IMR-90 (cell line): ENCODE results near the gene GNG12. TPM values are rescaled to one million over a fixed set of nuclear protein-coding genes. Genes with fewer than 3 reads are reported as not detected.

Experiments used
- ATAC-seq: fragments of 200-7000 bp; cut with Tn5 transposase; 2 replicates; pipeline ENCODE4 v1.9.1; 2020; ENCODE audit warnings: low read depth, mild to moderate bottlenecking, moderate library complexity
- BruUV-seq: library from RNA; stranded (reverse); fragments of 400-500 nt; replicated peaks from 2 replicates; lab custom pipeline; 2021; lab: Mats Ljungman, UMichigan
- CTCF ChIA-PET: fragments of 300-600 bp; formaldehyde crosslinking; extraction: SDS; loops from one replicate; lab custom pipeline; 2021; ENCODE audit warnings: antibody characterized with exemption; lab: Yijun Ruan, JAX
- POLR2A ChIA-PET: fragments of 300-600 bp; sonication (Branson Sonifier 250); formaldehyde crosslinking; loops from one replicate; lab custom pipeline; 2022; ENCODE audit warnings: antibody characterized with exemption; ENCODE audit not compliant: unreplicated experiment; lab: Charles Lee
- DNase-seq: peaks from one replicate; pipeline ENCODE4 v3.0.0; 2013
- H2AFZ ChIP-seq: replicated peaks from 2 replicates; pipeline ENCODE3; 2013; ENCODE audit warnings: low read length, mild to moderate bottlenecking; ENCODE audit not compliant: poor library complexity
- H2AK5ac ChIP-seq: 2 replicates; pipeline ENCODE4 v1.6.1; 2013; ENCODE audit warnings: low read depth, low read length, inconsistent platforms
- H2AK9ac ChIP-seq: replicated peaks from 2 replicates; pipeline ENCODE3; 2013; ENCODE audit warnings: mild to moderate bottlenecking, low read depth, low read length, moderate library complexity; ENCODE audit not compliant: poor library complexity
- H2BK120ac ChIP-seq: 2 replicates; pipeline ENCODE4 v1.6.1; 2013; ENCODE audit warnings: low read depth, low read length, inconsistent platforms
- H2BK15ac ChIP-seq: 3 replicates; pipeline ENCODE4 v1.6.1; 2013; ENCODE audit warnings: low read depth, low read length, inconsistent platforms
- H2BK20ac ChIP-seq: 2 replicates; pipeline ENCODE4 v1.6.1; 2013; ENCODE audit warnings: low read depth, mild to moderate bottlenecking, inconsistent platforms, low read length, moderate library complexity
- H2BK5ac ChIP-seq: 2 replicates; pipeline ENCODE4 v1.6.1; 2013; ENCODE audit warnings: mild to moderate bottlenecking, low read depth, low read length, inconsistent platforms; ENCODE audit not compliant: poor library complexity, severe bottlenecking
- H3K14ac ChIP-seq: replicated peaks from 2 replicates; pipeline ENCODE4 v1.6.1; 2013; ENCODE audit warnings: low read depth, low read length, inconsistent platforms
- H3K18ac ChIP-seq: 2 replicates; pipeline ENCODE4 v1.6.1; 2013; ENCODE audit warnings: low read depth, low read length, control low read depth
- H3K23ac ChIP-seq: 2 replicates; pipeline ENCODE4 v1.6.1; 2013; ENCODE audit warnings: low read depth, low read length, inconsistent platforms
- H3K27ac ChIP-seq: 2 replicates; pipeline ENCODE4 v1.5.1; 2013; ENCODE audit warnings: mild to moderate bottlenecking, control low read depth, low read length; ENCODE audit not compliant: insufficient read depth
- H3K27me3 ChIP-seq: 2 replicates; pipeline ENCODE4 v1.6.1; 2013; ENCODE audit warnings: low read length; ENCODE audit not compliant: control insufficient read depth, insufficient read depth
- H3K36me3 ChIP-seq: 2 replicates; pipeline ENCODE4 v1.6.1; 2013; ENCODE audit warnings: low read length, mixed read lengths; ENCODE audit not compliant: control insufficient read depth, insufficient read depth
- H3K4ac ChIP-seq: 2 replicates; pipeline ENCODE4 v1.6.1; 2013; ENCODE audit warnings: low read depth, low read length, inconsistent platforms
- H3K4me1 ChIP-seq: 2 replicates; pipeline ENCODE4 v1.6.1; 2013; ENCODE audit warnings: low read length, mixed read lengths; ENCODE audit not compliant: control insufficient read depth, insufficient read depth
- H3K4me2 ChIP-seq: 2 replicates; pipeline ENCODE4 v1.6.1; 2013; ENCODE audit warnings: low read depth, mild to moderate bottlenecking, control low read depth, low read length, moderate library complexity
- H3K4me3 ChIP-seq: 2 replicates; pipeline ENCODE4 v1.5.1; 2013; ENCODE audit warnings: low read depth, mild to moderate bottlenecking, control low read depth, low read length, moderate library complexity; ENCODE audit not compliant: insufficient read depth
- H3K56ac ChIP-seq: 2 replicates; pipeline ENCODE4 v1.6.1; 2013; ENCODE audit warnings: low read length, inconsistent platforms; ENCODE audit not compliant: insufficient read depth; ENCODE audit errors: extremely low read depth
- H3K79me1 ChIP-seq, 2 experiments: 2 replicates each; pipeline ENCODE4 v1.6.1; 2013; ENCODE audit warnings: low read length in 2 of 2, inconsistent platforms in 1 of 2, low read depth in 1 of 2
- H3K9ac ChIP-seq: 2 replicates; pipeline ENCODE4 v1.6.1; 2013; ENCODE audit warnings: low read depth, low read length, control low read depth
- H3K9me1 ChIP-seq: 2 replicates; pipeline ENCODE4 v1.6.1; 2013; ENCODE audit warnings: low read length, inconsistent platforms; ENCODE audit not compliant: insufficient read depth
- H3K9me3 ChIP-seq: 2 replicates; pipeline ENCODE4 v1.6.1; 2013; ENCODE audit warnings: low read length; ENCODE audit not compliant: control insufficient read depth, insufficient read depth
- H4K20me1 ChIP-seq: 2 replicates; pipeline ENCODE4 v1.6.1; 2013; ENCODE audit warnings: low read length, inconsistent platforms; ENCODE audit not compliant: insufficient read depth
- H4K5ac ChIP-seq: 2 replicates; pipeline ENCODE4 v1.6.1; 2013; ENCODE audit warnings: mild to moderate bottlenecking, low read depth, low read length, control low read depth
- H4K8ac ChIP-seq, 2 experiments: 2 replicates each; pipeline ENCODE4 v1.6.1; 2013; ENCODE audit warnings: low read depth in 2 of 2, low read length in 2 of 2, control low read depth in 1 of 2, inconsistent platforms in 1 of 2
- H4K91ac ChIP-seq: 2 replicates; pipeline ENCODE4 v1.6.1; 2013; ENCODE audit warnings: low read depth, low read length, inconsistent platforms; ENCODE audit not compliant: insufficient read depth
- CEBPB ChIP-seq: IDR thresholded peaks from 2 replicates; pipeline ENCODE4 v1.6.1; 2012; ENCODE audit warnings: low read depth, low read length, improper control_type of control experiment
- CHD1 ChIP-seq: IDR thresholded peaks from 2 replicates; pipeline ENCODE4 v1.6.1; 2012; ENCODE audit warnings: low read depth, low read length, improper control_type of control experiment
- MXI1 ChIP-seq: IDR thresholded peaks from 2 replicates; pipeline ENCODE4 v1.6.1; 2012; ENCODE audit warnings: low read depth, mild to moderate bottlenecking, low read length, moderate library complexity, borderline replicate concordance
- RFX5 ChIP-seq: IDR thresholded peaks from 2 replicates; pipeline ENCODE4 v1.8.0; 2012; ENCODE audit warnings: low read depth, mild to moderate bottlenecking, low read length, moderate library complexity
- SMC3 ChIP-seq: fragments of 150-350 bp; IDR thresholded peaks from 2 replicates; pipeline ENCODE4 v1.6.1; 2016; ENCODE audit warnings: low read depth, mild to moderate bottlenecking, antibody characterized with exemption, low read length, moderate library complexity
- WGBS, 2 experiments: methylation state at CpG; one replicate each; pipeline versions ENCODE4 v1.1.5 to v1.1.7; 2013; ENCODE audit warnings: missing lambda C conversion rate in 2 of 2; ENCODE audit not compliant: insufficient read length in 1 of 2; ENCODE audit errors: extremely low coverage in 2 of 2; 5-methylcytosine and 5-hydroxymethylcytosine counted together
- dilution Hi-C: fragments of 300-500 bp; cut with HindIII; formaldehyde crosslinking; loops from one replicate; pipeline ENCODE4 v1.14.3; 2018; ENCODE audit warnings: low sequenced_read_pairs; ENCODE audit not compliant: unreplicated experiment
- in situ Hi-C: fragments of 300-500 bp; cut with MboI; formaldehyde crosslinking; loops from 3 replicates; pipeline ENCODE4 v1.14.3; 2019; ENCODE audit warnings: low sequenced_read_pairs, inconsistent platforms, mixed read lengths
- intact Hi-C: fragments of 100-400 bp; cut with micrococcal nuclease; formaldehyde crosslinking; loops from 2 replicates; pipeline ENCODE4 v1.10.0; 2022
- polyA plus RNA-seq, 3 experiments: library from polyadenylated mRNA; depleted of rRNA; stranded (reverse); fragments of >200 nt; gene quantifications; 2 replicates each; pipeline ENCODE4 v1.2.3, GENCODE V29; 2012; ENCODE audit warnings: low replicate concordance in 1 of 3
- total RNA-seq: library from RNA; depleted of rRNA; stranded (reverse); fragments of >200 nt; gene quantifications from 2 replicates; pipeline ENCODE4 v1.2.3, GENCODE V29; 2012

GNG12 gene
- total and polyA plus RNA-seq, 2 of the 4 experiments (the other 2 are of a cell fraction) = 92.3 to 132 TPM

DNA sequence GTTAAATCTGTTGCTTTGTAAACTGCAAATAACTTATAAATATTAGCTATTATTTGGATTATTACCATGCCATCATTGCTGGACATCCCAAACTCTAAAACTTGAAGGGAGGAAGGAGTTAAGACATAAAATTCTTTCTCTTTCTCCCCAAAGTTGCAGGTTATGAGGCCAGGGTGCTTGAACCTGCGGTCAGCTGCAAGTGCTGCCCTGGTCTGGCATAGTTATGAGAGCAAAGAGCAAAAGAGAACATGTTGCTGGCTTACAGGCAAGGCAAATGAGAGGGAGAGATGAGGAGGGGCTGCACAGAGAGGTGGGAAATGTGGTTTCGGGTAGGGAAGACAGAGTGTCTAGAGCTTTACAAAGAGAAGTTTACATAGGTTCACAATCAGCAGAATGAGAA lies 117.4 kb downstream of the GNG12 start:
- Histone ChIP-seq H3K9me1 (peaks cover 21% of the 10 kb centered on the region), H2AK9ac (no peak overlapping the region), H4K5ac (no peak overlapping the region), H2BK5ac (no peak overlapping the region), H3K4me2 (no peak overlapping the region), H3K9me3 (no peaks in the 10 kb centered on the region), H3K4me3 (no peak overlapping the region), H3K14ac (no peak overlapping the region), H3K56ac (no peak overlapping the region), H3K9ac (no peak overlapping the region), H2AFZ (no peak overlapping the region), H2BK15ac (no peak overlapping the region), H4K20me1 (peaks cover 18% of the 10 kb centered on the region; the same call in 1 of the 2 replicates), H3K23ac (no peak overlapping the region), H3K4ac (no peak overlapping the region), H2BK120ac (no peak overlapping the region), H3K4me1 (peaks cover 31% of the 10 kb centered on the region), H4K8ac (no peak overlapping the region), H2BK20ac (no peak overlapping the region), H3K27ac (no peak overlapping the region), H3K27me3 (no peaks in the 10 kb centered on the region), H3K79me1 (peaks cover 31 to 84% of the 10 kb centered on the region in 2 experiments), H4K91ac (no peak overlapping the region), H3K36me3 (peaks cover 3% of the 10 kb centered on the region; the same call in 1 of the 2 replicates), H3K18ac (no peak overlapping the region), H2AK5ac (no peak overlapping the region)
- in situ Hi-C loops = no loop called here
- dilution Hi-C loops = no loop called here
- BruUV-seq = no TSS peak
- ATAC-seq = no peak
- DNase-seq = no peak
- ChIA-PET POLR2A (interaction anchor here (0.6 kb wide), 1 partner anchor 668 kb away, joined by 3 read pairs; no protein-coding TSS in a partner anchor), CTCF (no interaction called here)
- WGBS, 2 experiments = 100% methylated on average over 1 of the region's 2 CpGs; no CpG with 5 or more reads in 1 of the 2 experiments
- intact Hi-C loops = no loop called here
- TF ChIP-seq CEBPB = no peak
- TF ChIP-seq CHD1 = no peak
- no peak for TF ChIP-seq MXI1
- no peak for TF ChIP-seq SMC3
- TF ChIP-seq RFX5 = no peak
